HG03457 (cell line): ENCODE measurements around the gene SIX1.

ENCODE experiments used
- ATAC-seq: cut with Tn5 transposase; IDR thresholded peaks from one replicate; pipeline ENCODE4 v1.9.1; 2021; ENCODE audit warnings: moderate number of reproducible peaks; ENCODE audit not compliant: unreplicated experiment

Gene SIX1

DNA sequence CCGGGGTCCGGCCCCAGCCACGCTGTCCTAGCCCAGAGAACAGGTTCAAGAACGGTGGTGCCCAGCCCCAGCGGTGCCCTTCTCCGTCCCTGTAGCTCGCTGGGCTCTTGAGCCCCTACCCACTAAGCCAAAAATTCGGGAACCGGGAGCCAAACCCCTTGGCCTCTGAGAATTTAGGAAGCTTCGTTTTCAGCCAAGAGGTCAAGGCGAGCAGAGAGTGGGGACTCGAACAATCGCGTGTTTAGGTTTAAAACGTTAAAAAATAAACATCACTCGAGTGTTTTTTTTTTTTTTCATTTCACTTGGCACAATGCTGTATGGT, 6.2 kb downstream of the SIX1 start:
- ATAC-seq, result no peak

DNA sequence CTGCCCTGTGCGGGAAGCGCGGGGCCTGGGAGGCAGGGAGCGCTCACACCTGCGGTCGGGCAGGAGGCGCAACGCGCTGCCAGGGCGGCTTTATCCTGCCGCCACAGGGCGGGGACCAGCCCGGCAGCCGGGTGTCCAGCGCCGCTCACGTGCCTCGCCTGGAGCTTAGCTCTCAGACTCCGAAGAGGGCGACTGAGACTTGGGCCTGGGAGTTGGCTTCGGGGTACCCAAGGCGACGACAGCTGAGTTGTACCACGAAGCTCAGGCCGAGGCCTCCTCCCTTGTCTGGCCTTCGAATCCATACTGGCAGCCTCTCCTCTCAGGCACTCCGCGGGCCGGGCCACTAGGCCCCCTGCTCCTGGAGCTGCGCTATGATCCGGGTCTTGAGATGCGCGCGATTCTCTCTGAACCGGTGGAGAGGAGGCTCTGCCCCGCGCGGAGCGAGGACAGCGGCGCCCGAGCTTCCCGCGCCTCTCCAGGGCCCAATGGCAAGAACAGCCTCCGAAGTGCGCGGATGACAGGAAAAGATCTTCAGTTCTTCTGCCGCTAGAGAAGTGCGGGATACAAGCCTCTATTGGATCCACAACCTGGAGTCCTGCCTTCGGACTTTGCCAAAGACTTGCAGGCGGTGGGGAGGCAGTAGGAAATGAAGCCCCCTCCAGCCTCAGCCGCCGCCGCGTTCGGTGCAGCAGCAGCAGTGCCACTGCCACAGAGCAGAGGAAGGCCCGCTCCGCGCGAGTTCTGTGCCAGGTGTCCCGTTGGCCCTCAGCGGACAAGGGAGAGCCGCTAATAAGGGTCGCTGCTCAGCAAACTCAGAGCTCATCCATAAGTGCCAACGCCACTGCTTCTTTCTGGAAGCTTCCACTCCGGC, 6.8 kb downstream of the SIX1 start:
- ATAC-seq, result no peak

DNA sequence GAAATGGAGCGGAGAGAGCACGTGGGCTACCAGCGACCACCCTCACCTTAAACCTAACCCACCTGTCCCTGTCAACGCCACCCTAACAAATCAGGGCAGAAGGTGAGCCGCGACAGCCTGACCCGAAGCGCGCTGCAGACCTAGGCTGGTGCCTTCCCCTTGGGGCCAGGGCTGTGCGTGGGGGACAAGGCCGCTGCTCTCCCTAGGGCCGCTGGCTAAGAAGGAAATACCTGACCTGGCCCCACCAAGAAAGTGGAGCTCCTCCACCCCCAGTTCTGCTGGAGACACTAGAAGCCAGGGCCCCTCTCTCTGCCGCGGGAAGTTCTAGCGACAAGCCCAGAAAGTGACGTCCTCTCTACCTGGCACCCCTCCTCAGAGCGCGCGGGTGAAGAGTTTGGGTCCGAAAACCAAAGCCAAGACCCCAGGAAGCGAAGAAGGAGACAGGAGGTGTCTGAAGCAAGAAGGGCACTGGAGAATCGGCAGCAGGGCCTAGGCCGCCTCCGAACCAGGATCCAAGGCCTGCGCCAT, 7.5 kb downstream of the SIX1 start:
- ATAC-seq, result no peak

DNA sequence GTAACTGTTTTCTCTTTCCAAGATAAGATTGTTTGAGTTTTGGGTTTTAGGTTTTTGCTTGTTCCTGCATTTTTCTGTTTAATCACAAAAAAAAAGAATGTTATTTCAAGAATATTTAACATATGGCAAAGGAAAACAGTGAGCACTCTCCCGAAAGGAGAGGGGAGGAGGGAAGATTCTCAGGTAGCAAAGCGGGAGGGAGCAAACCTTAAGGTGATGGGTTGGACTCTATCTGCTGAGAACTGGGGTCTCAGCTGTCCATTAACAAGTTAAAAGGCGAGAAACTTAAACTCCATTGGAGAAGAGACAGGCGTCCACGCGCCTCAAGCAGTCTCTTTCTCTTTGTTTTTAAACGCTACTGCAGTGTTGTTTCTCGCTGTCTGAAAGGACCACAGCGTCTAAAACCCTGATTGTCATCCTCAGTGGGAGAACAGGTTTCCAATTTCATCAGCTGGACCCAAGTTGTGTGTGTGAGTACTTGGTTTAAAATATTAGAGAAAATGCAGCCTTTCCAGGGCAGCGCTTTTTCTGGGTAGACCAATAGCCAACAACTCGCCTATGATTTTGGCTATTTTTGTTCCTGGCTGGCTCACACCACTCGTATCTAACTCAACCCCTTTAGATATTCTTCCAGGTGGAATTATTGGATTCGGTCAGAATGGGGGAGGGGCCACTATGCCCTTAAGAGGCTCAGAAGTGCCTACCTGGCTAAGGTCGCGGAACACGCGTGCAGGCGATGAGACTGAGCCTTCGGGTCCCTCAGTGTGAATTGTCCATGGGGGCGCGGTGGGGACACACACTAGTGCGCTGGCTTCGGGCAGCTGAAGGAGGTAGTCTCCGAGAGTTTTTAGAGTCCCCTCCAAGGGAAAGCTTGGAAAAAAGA, 8.2 kb downstream of the SIX1 start:
- ATAC-seq, result no peak

DNA sequence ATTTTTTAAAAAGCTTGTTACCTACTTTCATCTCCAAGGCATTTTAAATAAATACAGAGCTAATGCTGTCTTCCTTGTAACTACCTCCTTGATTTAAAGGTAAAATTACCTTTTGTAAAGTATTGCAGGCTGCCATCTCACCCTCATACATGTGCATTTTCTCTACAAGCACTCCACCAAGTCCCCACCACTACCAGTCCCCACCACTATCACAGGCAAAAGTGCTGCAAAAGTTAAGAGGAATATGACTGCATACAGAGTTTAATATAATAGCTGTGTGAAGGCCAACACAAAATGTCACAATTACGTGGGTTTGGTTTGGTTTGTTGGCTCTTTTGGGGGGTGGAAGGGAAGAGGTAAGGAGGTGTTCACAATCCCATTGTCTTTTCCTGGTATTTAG, 9.6 kb downstream of the SIX1 start:
- ATAC-seq, result no peak

DNA sequence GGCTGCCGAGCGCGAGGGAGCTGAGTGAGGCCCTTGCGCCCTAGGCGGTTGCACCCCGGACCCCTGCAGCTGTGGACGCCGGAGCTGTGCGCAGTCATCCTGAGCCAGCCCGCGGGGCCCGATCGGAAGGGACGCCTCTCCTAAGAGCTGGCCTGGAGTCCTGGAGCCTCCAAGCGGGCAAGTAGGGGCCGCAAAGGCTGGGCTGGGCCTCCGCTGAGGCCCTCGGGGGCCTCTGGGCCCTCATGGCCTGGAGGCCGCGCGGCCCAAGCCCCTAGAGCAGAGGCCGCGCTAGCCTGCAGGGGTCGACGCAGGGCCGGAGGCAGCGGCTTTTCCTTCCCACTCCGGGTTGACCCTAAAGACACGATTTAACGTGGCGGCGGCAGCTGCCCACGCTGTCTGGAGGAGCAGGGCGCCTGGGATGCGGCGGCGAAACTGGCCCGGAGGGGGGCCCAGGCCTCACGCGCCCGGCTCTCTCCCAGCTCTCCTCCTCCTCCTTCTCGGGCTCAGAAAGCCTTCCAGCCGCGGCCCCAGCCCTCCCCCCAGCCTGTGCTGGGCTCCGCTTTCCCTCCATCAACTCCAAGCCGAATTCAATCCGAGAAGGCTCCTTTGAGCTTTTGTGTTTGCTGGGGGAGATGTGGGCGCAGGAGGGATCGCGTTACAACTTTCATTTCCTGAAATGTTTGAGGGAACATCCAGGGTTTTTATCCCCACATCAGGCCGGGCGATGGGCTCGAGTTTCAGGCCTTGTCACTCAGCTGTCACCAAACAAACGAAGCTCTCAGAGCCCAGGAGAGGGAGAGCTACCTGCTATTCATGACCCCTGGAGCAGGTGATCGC, 11.6 kb downstream of the SIX1 start:
- ATAC-seq, result no peak

DNA sequence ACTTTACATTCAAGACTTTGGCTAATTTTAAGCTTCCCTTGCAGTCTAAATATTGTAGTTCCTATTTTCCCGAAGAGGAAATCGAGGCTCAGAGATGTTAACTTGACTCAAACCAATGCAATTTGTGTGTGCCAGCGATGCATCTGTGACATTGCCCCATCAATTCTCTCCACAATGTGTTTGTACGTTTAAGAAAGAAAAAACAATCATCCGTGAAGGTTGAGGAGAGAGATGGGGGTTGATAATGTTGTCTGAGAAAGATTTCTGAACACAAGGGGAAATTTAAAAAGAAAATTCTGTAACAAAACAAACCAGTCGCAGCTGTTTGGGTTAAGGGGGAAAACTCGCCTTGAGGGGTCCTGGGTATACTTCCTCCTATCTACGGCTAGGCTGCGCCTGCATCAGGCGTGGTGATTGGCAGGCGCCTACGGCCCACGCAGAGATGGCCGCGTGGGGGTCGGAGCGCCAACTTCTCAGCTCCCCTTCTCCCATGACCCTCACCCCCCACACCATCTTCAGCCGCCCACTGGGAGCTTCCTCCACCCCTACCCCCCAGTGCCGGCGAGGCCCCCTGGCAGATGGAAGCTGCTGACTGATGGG, 12.3 kb downstream of the SIX1 start:
- ATAC-seq, result no peak

DNA sequence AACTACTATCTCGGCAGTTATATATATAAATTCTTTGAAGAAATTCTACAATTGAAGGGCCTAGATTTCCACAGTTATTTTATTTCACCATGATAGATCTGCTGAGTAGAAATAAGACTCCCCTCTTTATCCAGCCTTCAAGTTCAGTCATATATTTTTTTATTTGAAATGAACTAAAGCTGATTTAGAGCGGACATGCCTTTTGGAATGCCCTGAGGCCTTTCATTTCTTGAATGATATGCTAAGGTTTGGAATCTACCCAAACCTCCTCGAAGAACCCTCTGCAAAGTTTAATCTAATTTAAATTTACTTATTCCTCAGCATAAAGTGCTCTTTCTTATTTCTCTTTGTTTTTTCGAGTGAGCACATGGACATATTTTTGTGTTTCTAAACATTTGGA, 15.1 kb downstream of the SIX1 start:
- no peak for ATAC-seq

DNA sequence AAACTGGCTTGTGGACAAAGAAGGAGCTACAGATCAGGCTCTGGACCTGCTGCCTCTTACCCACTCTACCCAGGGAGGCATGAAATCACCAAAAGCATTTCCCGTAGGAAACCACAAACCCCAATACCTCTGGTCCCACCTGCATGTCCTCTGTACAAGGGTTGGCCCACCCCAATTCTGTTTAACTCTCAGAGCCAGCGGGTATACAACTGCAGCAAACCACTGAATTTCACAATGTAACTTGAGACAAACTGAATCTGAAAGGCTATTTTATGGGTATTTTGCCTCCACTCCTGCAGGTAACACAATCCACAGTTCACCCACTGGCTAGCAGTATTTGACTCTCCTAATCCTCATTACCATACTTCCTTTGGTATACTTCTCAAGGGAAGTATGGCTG, 16.5 kb downstream of the SIX1 start:
- ATAC-seq, result peak; percentile 57

DNA sequence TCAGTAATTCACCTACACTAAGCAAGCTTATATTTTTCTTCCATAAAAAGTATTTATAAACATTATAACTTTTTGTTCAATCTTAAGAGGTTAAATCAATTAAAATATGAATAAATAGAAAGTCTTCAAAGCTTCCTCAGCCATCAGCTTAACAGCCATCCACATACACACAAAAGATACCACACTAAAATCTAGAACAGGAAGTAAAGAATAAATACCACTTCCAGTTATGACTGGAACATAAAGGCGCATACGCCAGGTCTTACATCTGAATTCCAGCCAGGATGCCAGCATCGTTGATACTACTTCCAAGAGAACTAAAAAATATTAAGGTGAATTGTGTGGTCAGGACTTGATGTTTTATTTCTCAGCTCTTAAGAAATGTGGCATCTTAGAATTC, 17.0 kb downstream of the SIX1 start:
- peak; percentile 70 for ATAC-seq

DNA sequence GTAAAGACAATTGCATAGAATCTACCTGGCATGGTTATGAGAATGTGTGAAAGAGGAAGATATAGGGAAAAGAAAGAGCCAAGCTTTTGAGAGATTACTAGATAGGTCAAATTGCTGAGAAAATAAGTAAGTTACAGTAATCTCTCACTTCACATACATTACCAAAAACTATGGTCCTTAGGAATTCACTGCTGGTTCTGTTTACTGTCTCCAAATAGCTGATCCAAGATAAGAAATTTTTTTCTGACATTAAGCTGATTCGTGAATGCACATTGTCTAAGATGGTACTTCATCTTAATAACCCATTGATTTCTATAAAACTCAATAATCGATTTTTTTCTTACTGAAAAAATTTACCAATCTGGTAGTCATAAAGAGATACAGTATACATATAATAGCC, 17.4 kb downstream of the SIX1 start:
- no peak for ATAC-seq

DNA sequence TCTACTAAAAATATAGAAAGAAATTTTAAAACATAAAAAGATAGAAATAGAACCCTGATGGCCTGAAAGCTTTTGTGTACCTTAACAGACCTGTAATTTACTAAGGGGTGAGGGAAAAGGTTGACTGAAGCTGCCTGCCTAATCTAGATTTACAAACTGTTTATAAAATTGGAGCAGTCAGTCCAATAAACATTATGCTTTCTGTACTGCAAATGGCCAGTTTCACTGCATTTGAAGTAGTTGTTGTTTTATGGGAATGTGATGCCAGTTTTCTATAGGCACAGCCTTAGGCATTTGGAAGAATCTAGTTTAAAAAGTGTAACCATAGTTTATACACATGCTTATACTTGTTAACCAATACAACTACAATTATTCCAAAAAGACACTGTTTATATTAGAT, 19.1 kb downstream of the SIX1 start:
- no peak for ATAC-seq

DNA sequence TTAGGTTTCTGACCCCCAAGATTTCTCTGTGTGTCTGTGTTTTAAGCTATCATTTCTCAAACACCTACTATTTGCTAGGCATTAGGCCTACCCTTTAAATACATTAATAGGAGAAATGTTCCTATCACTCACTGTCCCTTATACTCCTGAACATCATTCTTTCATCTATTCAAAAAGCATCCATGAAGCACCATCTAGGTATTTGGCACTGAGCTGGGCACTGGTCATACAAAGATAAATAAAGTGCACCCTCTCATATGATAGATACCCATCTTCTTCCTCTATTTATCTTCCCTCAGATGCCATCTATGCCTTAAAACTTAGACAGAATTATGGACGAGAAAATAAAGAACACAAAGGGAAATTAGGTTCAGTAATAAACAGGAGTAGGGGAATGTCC, 20.4 kb downstream of the SIX1 start:
- ATAC-seq, result no peak

DNA sequence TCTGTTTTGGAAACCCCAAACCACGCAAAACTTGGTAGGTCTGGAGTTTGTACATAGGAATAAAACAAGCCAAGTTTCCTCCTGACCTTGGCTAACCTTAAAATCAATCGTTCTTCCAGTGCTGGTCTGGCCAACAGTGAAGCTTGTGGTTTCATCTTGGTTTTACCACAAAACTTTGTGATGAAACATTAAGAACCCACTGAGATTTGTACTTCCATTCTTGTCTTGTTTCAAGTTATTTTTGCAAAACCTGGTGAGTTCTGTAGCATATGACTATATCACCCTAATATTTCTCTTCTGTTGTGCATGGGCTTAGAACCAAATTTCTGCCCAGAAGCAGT, 26.4 kb downstream of the SIX1 start:
- no peak for ATAC-seq

DNA sequence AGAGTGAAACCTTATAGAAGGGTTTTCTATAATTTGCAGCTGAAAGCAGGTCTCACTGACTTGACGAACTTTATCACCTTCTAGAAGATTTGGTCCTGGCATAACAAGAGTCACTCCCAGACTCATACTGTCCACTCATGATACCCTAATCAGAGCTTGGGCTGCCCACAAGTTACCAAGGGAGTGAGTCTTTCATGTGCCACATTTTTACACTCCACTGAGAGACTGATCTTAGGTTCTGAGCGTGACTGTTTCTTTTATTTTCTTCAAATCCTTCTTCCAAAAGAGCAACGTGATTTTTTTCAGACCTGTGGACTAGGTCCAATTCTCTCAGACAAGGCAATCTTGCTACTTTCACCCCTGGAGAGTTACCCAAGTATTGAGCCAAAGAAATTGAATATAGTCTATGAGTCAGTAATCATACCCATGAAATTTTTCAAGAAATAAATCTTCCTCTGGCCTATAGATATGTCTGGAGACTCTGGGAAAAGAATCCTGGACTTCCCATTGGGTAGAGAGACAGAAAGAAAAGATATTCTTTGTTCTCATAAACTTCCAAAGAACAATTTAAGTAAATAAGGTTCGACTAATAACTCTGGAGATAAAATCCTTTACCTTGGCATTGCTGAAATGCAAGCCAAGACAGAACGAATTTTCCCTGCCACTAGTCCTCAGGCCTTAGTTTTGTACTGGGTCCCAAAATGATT, 26.9 kb downstream of the SIX1 start:
- ATAC-seq, result no peak

DNA sequence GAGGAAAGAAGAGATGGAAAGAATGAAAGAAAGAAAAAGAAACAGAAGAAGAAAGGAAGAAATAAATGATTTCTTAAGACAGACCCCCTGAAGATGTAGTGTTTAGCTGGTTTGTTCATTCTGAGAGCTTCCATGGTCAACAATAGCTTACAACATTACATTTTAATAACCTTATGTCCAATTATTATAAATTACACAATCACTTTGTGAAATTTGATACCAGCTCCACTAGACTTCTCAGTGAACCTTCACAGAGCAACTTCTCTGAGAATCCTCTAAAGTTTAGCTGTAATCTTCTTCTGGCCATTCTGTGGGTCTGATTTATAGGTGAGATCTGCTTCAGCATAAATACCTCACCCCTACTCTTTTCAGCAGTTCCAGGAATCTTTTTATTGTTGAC, 27.9 kb downstream of the SIX1 start:
- ATAC-seq, result no peak

DNA sequence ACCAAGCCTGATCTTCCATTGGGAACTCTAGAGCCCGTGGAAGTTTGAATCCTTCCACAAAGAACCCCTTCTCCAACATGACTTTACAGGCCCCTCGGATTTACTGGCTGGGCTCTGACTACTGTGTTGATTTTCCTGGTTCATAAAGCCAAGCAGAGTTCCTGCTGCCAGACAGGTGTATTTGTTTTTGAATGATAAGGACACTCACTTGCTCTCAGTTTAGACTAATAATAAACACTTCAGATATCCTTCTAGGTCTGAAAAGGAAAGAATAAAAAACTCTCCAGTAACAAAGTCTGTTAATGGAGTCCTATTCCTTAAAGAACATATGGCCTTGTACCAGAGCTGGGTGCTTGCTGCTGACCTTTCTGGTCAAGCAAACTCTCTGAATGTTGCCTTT, 31.0 kb downstream of the SIX1 start:
- ATAC-seq, result no peak

DNA sequence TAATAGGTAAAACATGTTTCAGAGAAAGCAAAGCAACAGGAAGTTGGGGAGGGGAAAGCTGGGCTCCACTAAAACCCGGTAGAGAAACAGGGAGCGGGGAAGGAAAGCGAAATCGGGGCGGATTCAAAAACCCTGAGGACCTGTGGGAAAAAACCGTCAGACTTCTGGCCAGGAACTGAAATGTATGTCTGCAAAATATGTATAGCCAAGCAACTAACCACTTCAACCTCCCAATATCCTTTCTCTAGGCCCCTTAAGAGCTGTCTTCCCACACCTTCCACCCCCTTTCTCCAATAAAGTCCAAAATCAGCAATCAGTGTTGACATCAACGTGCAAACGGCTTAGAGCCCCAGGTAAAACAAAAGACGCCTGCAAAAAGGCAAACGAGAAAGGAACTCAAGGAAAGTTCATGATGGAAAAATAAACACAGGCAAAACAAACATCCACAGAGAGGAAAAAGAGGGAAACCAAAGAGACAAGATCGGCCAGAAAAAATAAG, 32.8 kb downstream of the SIX1 start:
- no peak for ATAC-seq

DNA sequence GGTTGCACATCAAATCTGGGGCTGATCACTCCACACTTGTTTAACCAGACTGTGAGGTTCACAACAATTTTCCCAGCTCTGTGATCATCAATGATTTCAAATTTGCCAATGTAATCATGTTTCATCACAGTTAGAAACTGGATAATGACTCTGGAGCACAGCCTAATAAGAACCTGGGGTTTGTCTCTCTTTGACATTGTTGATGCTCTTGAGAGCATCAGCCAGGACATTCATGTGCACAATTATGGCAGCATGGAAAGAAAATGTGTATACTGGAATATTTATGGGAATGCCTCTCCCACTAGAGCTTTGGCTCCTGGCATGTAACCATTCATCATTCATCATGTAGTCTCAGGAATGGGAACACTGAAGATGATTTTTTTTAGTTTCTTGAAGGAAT, 47.0 kb downstream of the SIX1 start:
- no peak for ATAC-seq

DNA sequence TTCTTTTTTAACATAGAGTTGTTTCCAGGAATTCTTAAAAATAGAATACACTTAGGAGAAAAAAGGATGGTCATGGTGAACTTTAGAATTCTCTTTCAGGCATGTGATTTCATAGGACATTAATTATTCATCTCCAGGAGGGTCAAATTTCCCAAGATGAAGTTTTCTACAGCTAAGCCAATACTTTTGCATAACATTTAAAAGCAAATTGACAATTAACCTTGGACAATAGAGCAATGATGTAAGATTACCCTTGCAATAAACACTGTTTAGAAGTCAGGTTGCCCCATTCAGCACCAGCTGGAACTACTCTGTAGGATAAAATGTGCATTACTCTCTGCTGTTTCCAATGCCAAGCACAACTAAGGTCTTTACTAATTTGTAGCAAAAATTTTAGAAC, 49.5 kb downstream of the SIX1 start:
- ATAC-seq, result no peak
